GM19467 (cell line): ENCODE measurements around the gene PRDM1.

Experiments
- ATAC-seq: cut with Tn5 transposase; IDR thresholded peaks from one replicate; pipeline ENCODE4 v1.9.1; 2021; ENCODE audit warnings: mild to moderate bottlenecking, moderate library complexity; ENCODE audit not compliant: unreplicated experiment

Gene PRDM1

DNA sequence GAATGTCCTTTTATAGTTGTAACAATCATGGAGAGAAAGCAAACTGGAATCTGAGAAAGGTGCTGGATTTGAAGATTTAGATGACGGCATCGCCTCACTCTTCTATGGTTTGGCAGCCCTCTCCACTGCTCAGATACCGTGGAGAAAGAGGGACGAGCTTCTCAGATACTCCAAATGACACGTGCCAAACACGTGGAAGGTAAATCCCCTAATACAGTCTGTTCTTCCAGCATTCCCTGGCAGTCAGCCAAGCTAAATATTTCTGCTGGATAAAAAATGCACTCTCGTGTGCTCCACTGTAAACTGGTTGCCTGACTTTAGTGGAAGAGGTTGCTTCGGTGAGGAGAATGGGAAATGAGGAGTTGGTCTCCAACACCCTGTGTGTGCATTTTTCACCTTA lies 16.7 kb upstream of the PRDM1 start:
- ATAC-seq: no peak

DNA sequence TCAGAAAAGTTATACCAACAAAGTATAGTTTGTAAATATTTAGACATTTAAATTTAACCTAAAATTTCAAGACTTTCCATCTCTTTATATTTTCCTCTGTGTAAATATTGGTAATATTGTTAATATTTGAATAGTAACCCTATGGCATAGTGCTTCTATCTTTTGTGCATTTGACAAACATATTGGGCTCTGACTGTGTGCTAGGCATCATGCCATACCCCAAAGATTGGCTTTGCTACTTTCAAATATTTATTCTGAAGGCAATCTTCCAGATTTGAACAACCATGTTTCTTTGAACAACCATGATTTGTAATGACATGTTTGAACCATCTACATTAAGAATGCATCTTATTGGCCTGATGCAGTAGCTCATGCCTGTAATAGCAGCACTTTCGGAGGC lies 15.5 kb upstream of the PRDM1 start:
- no peak for ATAC-seq

DNA sequence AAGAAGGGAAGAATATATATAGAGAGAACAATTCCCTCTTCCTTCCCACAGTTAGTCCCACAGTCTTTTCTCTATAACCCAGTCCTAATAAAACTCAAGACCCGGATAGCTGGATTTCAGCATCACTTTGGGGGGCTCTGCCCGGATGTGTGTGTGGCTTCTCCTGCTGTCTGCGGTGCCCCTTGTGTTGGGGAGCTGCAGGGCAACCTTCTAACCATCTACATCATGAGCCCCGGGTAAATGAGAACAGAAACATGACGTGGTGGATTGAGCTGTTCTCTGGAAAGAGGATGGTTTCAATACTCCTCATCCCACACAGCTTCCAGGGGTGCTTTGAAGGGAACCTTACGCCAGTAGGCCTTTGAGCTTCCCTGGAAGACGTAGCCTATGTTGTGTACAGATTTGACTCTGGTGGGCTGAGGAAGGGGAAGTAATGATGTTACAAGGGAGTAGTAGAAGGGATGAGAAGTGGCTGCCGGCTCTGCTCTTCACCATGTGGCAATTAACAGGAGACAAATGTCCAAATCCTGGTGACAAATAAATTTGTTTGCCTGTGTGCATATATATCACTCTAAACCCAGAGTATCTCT lies 13.5 kb upstream of the PRDM1 start:
- ATAC-seq: no peak

GRCh38 chr6:106074146-106074545 lies 12.0 kb upstream of the PRDM1 start:
- ATAC-seq: no peak

GRCh38 chr6:106076139-106076538 lies 10.0 kb upstream of the PRDM1 start:
- no peak for ATAC-seq

- ATAC-seq: no peak
Measured at GRCh38 chr6:106077170-106077569, 9.0 kb upstream of the PRDM1 start.

DNA sequence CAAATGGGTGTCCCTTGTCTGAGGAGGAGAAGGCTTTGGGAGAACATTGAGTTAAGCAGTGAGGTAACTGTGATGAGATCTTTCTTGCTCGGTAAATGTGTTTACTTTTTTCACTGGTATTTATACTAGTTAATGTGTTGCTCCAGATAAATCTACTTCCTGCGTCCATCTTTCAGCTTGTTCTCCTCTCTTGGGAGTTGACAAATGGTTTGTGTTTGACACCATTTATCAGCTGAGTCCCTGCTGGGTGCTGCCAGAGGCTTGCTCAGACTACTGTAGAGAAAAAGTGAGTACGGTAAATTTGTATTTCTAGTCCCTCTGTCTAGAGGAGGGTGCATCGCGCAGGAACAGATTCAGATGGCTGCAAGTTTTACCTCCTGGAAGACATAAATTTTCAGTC lies 8.3 kb upstream of the PRDM1 start:
- no peak for ATAC-seq

GRCh38 chr6:106079961-106080762 lies 6.0 kb upstream of the PRDM1 start:
- ATAC-seq: no peak

- ATAC-seq: no peak
Measured at GRCh38 chr6:106080763-106081095, 5.4 kb upstream of the PRDM1 start.

GRCh38 chr6:106081715-106082114 lies 4.4 kb upstream of the PRDM1 start:
- ATAC-seq: no peak

DNA sequence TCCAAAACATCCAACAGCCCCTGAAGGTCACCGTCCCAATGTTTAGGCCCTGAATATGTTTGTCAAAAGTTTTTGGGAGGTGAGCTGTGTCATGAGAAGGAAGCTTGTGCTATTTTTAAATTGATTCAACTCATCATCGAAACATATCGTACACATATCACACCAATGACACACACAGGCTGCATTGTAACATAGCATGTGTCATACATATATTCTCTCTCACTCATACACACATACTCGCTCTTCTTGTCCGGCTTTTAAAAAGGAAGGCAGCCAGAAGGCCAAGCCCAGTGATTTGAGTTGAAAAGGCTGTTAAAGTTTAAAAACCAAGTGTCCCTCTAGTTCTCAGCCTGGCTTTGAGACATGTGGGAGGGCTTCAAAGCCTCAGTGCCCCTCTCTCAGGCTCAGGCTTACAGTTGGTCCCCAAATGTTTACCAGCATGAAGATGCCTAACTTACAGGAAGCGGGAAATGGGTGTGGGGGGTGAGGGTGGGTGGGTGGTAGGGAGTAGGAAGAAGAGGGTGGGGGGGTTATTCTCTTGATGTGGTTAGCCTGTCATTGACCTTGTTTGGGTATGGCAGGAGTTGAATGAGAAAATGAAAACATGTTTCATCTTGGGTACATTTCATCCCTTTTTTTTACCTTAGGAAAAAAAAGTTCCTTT lies 3.3 kb upstream of the PRDM1 start:
- no peak for ATAC-seq

GRCh38 chr6:106083618-106084017 lies 2.5 kb upstream of the PRDM1 start:
- no peak for ATAC-seq

DNA sequence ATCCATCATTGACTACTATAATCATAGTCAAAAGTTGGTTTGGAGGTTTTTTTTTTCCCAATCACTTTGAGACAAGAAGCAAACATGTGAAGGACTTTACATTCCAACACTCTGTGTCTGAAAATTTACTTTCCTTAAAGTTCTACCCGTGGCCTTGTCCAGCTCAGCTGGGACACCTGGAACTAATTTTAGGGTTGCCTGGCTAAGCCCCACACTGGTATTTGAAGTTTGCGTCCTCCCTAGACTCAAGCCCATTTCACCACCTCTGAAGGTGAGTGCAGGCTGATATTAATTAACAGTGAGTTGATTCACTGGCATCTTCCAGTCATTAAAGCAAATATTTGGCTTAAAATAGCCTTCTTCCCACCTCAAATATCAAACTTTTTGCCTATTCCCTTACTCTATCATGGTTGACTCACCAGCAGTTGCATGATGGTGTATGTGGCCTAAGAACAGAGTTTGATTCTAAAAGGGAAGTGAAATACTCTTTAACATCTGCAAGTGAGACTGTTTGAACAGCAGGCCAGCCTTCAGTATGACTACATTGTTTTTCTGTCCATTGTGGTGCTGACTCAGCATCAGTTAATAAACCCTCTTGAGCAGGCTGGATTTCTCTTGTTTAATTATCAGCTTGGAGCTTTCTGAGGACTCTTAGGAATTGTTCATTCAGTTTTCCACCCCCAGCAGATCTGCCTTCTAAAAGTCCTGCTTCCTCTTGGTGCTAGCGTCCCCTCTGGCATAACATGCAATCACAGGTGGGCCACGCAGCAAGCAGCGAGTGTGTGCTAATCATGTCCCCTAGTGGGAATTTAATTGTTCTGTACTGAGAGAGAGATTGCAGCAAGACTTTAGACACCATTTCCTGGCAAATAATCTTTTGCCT lies 1.8 kb upstream of the PRDM1 start:
- ATAC-seq: peak; percentile 61

DNA sequence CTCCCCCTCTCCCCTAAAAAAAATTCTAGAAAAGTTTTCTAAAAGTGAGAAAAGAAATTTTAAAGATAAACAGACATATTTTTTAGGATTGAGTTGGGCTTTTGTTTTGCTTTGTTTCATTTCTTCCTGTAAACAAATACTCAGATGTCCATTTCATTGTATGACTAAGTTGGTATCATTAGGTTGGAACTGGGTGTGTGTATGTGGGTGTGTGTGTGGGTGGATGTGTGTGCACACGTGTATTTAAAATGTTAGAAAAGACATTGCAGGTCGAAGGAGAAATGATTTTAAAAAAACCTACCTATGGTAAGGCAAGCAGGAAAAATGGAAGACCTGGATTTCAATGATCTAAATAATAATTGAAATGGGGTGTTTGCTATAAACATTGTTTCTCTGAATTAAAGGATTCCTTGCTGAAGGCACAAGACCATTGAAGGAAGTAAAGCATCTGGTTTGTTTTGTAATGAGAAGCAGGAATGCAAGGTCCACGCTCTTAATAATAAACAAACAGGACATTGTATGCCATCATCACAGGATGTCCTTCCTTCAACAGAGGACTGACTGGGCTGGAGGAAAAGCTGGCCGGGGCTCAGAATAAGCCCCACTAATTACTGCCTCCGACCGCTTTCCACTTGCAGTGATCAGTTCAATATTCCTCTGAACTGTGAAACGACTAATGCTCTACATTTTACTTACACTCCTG lies 996 bp upstream of the PRDM1 start:
- ATAC-seq: no peak

GRCh38 chr6:106085692-106085983 lies 498 bp upstream of the PRDM1 start:
- no peak for ATAC-seq

GRCh38 chr6:106086814-106087175 lies 659 bp downstream of the PRDM1 start:
- ATAC-seq: no peak

DNA sequence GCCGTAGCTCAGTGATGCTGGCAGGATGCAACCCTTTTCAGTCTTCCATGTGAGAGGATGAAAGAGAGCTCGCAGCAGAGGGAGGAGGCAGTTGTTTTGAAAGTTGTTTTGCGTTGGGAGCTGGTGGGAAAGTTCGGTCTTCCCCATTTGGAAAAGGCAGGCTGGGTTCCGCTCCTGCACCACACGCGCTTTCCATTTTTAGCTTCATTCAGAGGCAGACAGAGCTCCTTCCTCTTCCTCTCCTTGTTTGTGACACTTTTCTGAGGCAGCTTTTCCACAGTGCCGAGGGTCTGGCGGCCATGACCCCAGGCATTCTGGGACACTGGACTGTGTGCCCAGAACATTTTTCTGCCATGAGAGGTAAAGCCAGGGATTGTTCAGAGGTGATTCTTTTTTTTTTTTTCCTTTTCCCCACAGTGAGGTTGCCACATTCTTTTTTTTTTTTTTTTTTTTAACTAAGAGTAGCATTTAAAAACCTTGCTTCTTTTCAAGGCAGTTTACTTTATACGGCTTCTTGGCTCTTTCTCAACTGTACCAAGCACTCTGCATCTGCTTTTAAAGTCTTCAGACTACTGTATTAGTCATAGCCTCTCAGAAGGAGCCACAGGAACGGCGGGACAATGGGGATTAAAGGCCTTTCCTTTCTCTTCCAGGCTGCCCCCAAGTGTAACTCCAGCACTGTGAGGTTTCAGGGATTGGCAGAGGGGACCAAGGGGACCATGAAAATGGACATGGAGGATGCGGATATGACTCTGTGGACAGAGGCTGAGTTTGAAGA lies 1.6 kb downstream of the PRDM1 start:
- ATAC-seq: no peak

DNA sequence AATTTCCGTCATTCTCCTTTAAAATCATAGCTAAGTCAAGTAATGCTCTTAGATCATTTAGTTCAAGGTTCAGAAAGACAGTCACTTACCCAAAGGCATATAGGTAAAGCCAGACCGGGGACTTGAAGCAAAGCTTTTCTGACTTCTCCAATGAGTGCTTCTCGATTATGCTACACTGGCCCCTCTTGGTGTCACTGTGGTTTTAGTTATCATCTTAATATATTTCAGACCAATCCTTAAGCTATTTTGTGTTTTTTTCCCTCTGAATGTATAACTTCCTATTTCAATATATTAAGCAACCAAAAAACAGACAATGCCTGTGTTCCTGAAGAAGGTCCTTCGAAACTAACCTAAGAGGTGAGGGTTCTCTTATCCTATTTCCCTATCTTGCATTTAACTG lies 3.9 kb downstream of the PRDM1 start:
- no peak for ATAC-seq

GRCh38 chr6:106092279-106092678 lies 6.1 kb downstream of the PRDM1 start:
- no peak for ATAC-seq

GRCh38 chr6:106094261-106094963 lies 8.3 kb downstream of the PRDM1 start:
- no peak for ATAC-seq
